H1 (cell line): ENCODE measurements around the gene LRRFIP1. TPM values are rescaled to one million over a fixed set of nuclear protein-coding genes. Genes with fewer than 3 reads are reported as not detected.

Experiments used
- CTCF ChIA-PET: fragments of 300-600 bp; sonication (Branson Sonifier 250); formaldehyde crosslinking; loops from one replicate; lab custom pipeline; 2021; ENCODE audit not compliant: partially characterized antibody; lab: Charles Lee
- POLR2A ChIA-PET: fragments of 300-600 bp; sonication (Branson Sonifier 250); formaldehyde crosslinking; loops from one replicate; lab custom pipeline; 2021; ENCODE audit warnings: inconsistent platforms; ENCODE audit not compliant: partially characterized antibody; lab: Charles Lee
- DNase-seq, 2 experiments: peaks; one replicate each; pipeline versions ENCODE4 v3.0.0 to v3.0.0-alpha.2; 2010 to 2022; ENCODE audit warnings: low spot score in 2 of 2, low read depth in 1 of 2, mixed read lengths in 1 of 2
- FAIRE-seq: peaks from 2 replicates; lab custom pipeline; 2011; peaks lifted over from hg19 to GRCh38; lab: Jason Lieb, UNC
- H2AFZ ChIP-seq: 2 replicates; pipeline ENCODE4 v1.8.1; 2012; ENCODE audit warnings: low read length, inconsistent platforms
- H2AK5ac ChIP-seq: 2 replicates; pipeline ENCODE4 v1.6.1; 2013; ENCODE audit warnings: low read depth, low read length
- H2BK120ac ChIP-seq: replicated peaks from 2 replicates; pipeline ENCODE3; 2013; ENCODE audit warnings: low read depth, low read length, inconsistent platforms
- H2BK12ac ChIP-seq: 2 replicates; pipeline ENCODE4 v1.6.1; 2013; ENCODE audit warnings: low read depth, low read length
- H2BK15ac ChIP-seq: 2 replicates; pipeline ENCODE4 v1.6.1; 2013; ENCODE audit warnings: low read length
- H2BK20ac ChIP-seq: 2 replicates; pipeline ENCODE4 v1.6.1; 2013; ENCODE audit warnings: low read length
- H2BK5ac ChIP-seq: 2 replicates; pipeline ENCODE4 v1.6.1; 2013; ENCODE audit warnings: low read depth, low read length
- H3K14ac ChIP-seq: 2 replicates; pipeline ENCODE4 v1.6.1; 2013; ENCODE audit warnings: inconsistent platforms; ENCODE audit not compliant: insufficient read length
- H3K18ac ChIP-seq: 2 replicates; pipeline ENCODE4 v1.6.1; 2013; ENCODE audit warnings: low read length; ENCODE audit errors: extremely low read depth
- H3K23ac ChIP-seq: 2 replicates; pipeline ENCODE4 v1.6.1; 2013; ENCODE audit warnings: inconsistent platforms; ENCODE audit not compliant: insufficient read length
- H3K23me2 ChIP-seq: 2 replicates; pipeline ENCODE4 v1.6.1; 2013; ENCODE audit warnings: low read depth, low read length
- H3K27ac ChIP-seq: 2 replicates; pipeline ENCODE4 v1.6.1; 2011; ENCODE audit warnings: low read depth, low read length, inconsistent platforms
- H3K27me3 ChIP-seq, 4 experiments: replicated peaks in 1 of 4; 1 replicate in 1 of 4; 2 replicates in 3 of 4; pipeline versions ENCODE4 v1.6.1 to v1.8.1; 2011 to 2013; ENCODE audit warnings: low read length in 3 of 4, mild to moderate bottlenecking in 3 of 4, inconsistent platforms in 2 of 4, mixed read lengths in 2 of 4, moderate library complexity in 1 of 4; ENCODE audit not compliant: control insufficient read depth in 3 of 4, insufficient read depth in 3 of 4; ENCODE audit errors: extremely low read depth in 1 of 4
- H3K36me3 ChIP-seq, 4 experiments: 2 replicates each; pipeline versions ENCODE4 v1.6.1 to v1.8.1; 2011 to 2013; ENCODE audit warnings: mild to moderate bottlenecking in 4 of 4, low read length in 3 of 4, moderate library complexity in 2 of 4, control low read depth in 1 of 4, inconsistent platforms in 1 of 4; ENCODE audit not compliant: insufficient read depth in 4 of 4, control insufficient read depth in 2 of 4
- H3K4ac ChIP-seq: replicated peaks from 2 replicates; pipeline ENCODE3; 2013; ENCODE audit warnings: low read length, low read depth, mixed read lengths, inconsistent platforms; ENCODE audit not compliant: insufficient read length
- H3K4me1 ChIP-seq, 4 experiments: replicated peaks in 1 of 4; 1 replicate in 1 of 4; 2 replicates in 3 of 4; pipeline versions ENCODE4 v1.6.1 to v1.8.1; 2011 to 2013; ENCODE audit warnings: low read length in 3 of 4, inconsistent platforms in 2 of 4, mixed read lengths in 1 of 4; ENCODE audit not compliant: insufficient read depth in 4 of 4, control insufficient read depth in 3 of 4
- H3K4me2 ChIP-seq, 2 experiments: 2 replicates each; pipeline versions ENCODE4 v1.6.1 to v1.8.1; 2011 to 2013; ENCODE audit warnings: low read depth in 2 of 2, low read length in 2 of 2, control low read depth in 1 of 2, inconsistent platforms in 1 of 2, mild to moderate bottlenecking in 1 of 2; ENCODE audit not compliant: insufficient read depth in 1 of 2
- H3K4me3 ChIP-seq, 4 experiments: fragments of 200-600, 300-600 bp in 1 of 4; sonication (generic), shearing (Covaris generic), sonication (Bioruptor Twin) in 1 of 4; 2 replicates each; pipeline versions ENCODE4 v1.5.1 to v1.8.1; 2011 to 2016; ENCODE audit warnings: low read length in 4 of 4, low read depth in 3 of 4, control low read depth in 2 of 4, inconsistent platforms in 2 of 4, mild to moderate bottlenecking in 2 of 4, mixed read lengths in 1 of 4, moderate library complexity in 1 of 4; ENCODE audit not compliant: insufficient read depth in 2 of 4; ENCODE audit errors: extremely low read depth in 1 of 4
- H3K56ac ChIP-seq: replicated peaks from 2 replicates; pipeline ENCODE3; 2013; ENCODE audit warnings: low read depth, mild to moderate bottlenecking, mixed read lengths, low read length, inconsistent platforms; ENCODE audit not compliant: insufficient read length
- H3K79me1 ChIP-seq: 2 replicates; pipeline ENCODE4 v1.6.1; 2013; ENCODE audit warnings: low read depth, low read length, control low read depth
- H3K79me2 ChIP-seq, 2 experiments: 2 replicates each; pipeline versions ENCODE4 v1.6.1 to v1.8.1; 2012 to 2013; ENCODE audit warnings: low read length in 2 of 2, mild to moderate bottlenecking in 2 of 2, inconsistent platforms in 1 of 2; ENCODE audit not compliant: insufficient read depth in 2 of 2, control insufficient read depth in 1 of 2
- H3K9ac ChIP-seq, 4 experiments: replicated peaks in 1 of 4; 1 replicate in 1 of 4; 2 replicates in 3 of 4; pipeline versions ENCODE4 v1.6.1 to v1.8.1; 2011 to 2013; ENCODE audit warnings: low read depth in 3 of 4, low read length in 3 of 4, control low read depth in 2 of 4, mild to moderate bottlenecking in 2 of 4, moderate library complexity in 2 of 4, inconsistent platforms in 1 of 4; ENCODE audit errors: extremely low read depth in 1 of 4
- H3K9me3 ChIP-seq, 2 experiments: 2 replicates each; pipeline versions ENCODE4 v1.6.1 to v1.8.1; 2012 to 2013; ENCODE audit warnings: mild to moderate bottlenecking in 2 of 2, moderate library complexity in 2 of 2, control low read depth in 1 of 2, inconsistent platforms in 1 of 2, low read depth in 1 of 2, low read length in 1 of 2, mixed read lengths in 1 of 2; ENCODE audit not compliant: insufficient read depth in 2 of 2
- H4K20me1 ChIP-seq, 2 experiments: replicated peaks in 1 of 2; 2 replicates each; pipeline versions ENCODE3 to v1.8.1; 2011 to 2013; ENCODE audit warnings: inconsistent platforms in 2 of 2, low read length in 2 of 2, mild to moderate bottlenecking in 1 of 2; ENCODE audit not compliant: insufficient read depth in 2 of 2, control insufficient read depth in 1 of 2
- H4K5ac ChIP-seq: 2 replicates; pipeline ENCODE4 v1.6.1; 2013; ENCODE audit warnings: low read length, low read depth, mixed read lengths, inconsistent platforms; ENCODE audit not compliant: insufficient read length
- H4K8ac ChIP-seq: 2 replicates; pipeline ENCODE4 v1.8.0; 2013; ENCODE audit warnings: mild to moderate bottlenecking, moderate library complexity, low read length, inconsistent platforms; ENCODE audit not compliant: insufficient read depth; ENCODE audit errors: extremely low read depth
- H4K91ac ChIP-seq: replicated peaks from 2 replicates; pipeline ENCODE3; 2013; ENCODE audit warnings: low read length, mixed read lengths, inconsistent platforms; ENCODE audit not compliant: insufficient read length
- ASH2L ChIP-seq: fragments of 200-600, 300-600 bp; sonication (generic); IDR thresholded peaks from one replicate; pipeline ENCODE4 v1.7.1; 2017; ENCODE audit warnings: low read length
- CTBP2 ChIP-seq: IDR thresholded peaks from 2 replicates; pipeline ENCODE4 v1.7.0; 2011; ENCODE audit warnings: borderline replicate concordance, mild to moderate bottlenecking, moderate library complexity, mixed read lengths, low read length; ENCODE audit not compliant: insufficient read depth, insufficient read length
- EGR1 ChIP-seq: IDR thresholded peaks from 2 replicates; pipeline ENCODE4 v1.6.1; 2011; ENCODE audit warnings: low read depth, low read length, borderline replicate concordance
- EP300 ChIP-seq, 2 experiments: IDR thresholded peaks; 1 replicate in 1 of 2; 2 replicates in 1 of 2; pipeline ENCODE4 v1.6.1; 2011 to 2012; ENCODE audit warnings: low read depth in 2 of 2, low read length in 2 of 2, mild to moderate bottlenecking in 2 of 2, borderline replicate concordance in 1 of 2, inconsistent platforms in 1 of 2, moderate library complexity in 1 of 2
- HDAC6 ChIP-seq: IDR thresholded peaks from one replicate; pipeline ENCODE4 v1.7.1; 2012; ENCODE audit warnings: low read depth, mild to moderate bottlenecking, inconsistent platforms, low read length, moderate library complexity
- KDM4A ChIP-seq: IDR thresholded peaks from one replicate; pipeline ENCODE4 v1.7.1; 2012; ENCODE audit warnings: low read depth, mild to moderate bottlenecking, moderate library complexity, low read length, inconsistent platforms; ENCODE audit not compliant: severe bottlenecking
- NRF1 ChIP-seq: IDR thresholded peaks from 2 replicates; pipeline ENCODE4 v1.6.1; 2011; ENCODE audit warnings: mild to moderate bottlenecking, low read depth, low read length, improper control_type of control experiment
- PHF8 ChIP-seq: fragments of 200-600 bp; sonication (generic); conservative IDR thresholded peaks from 2 replicates; pipeline ENCODE4 v1.7.1; 2012; ENCODE audit warnings: low read depth, mild to moderate bottlenecking, inconsistent platforms, low read length, moderate library complexity
- RAD21 ChIP-seq, 2 experiments: IDR thresholded peaks in 1 of 2; conservative IDR thresholded peaks in 1 of 2; 2 replicates each; pipeline ENCODE4 v1.6.1; 2011; ENCODE audit warnings: low read depth in 2 of 2, low read length in 2 of 2, improper control_type of control experiment in 1 of 2, inconsistent platforms in 1 of 2, mild to moderate bottlenecking in 1 of 2, moderate library complexity in 1 of 2
- RBBP5 ChIP-seq: IDR thresholded peaks from 2 replicates; pipeline ENCODE4 v1.7.1; 2012; ENCODE audit warnings: low read depth, mild to moderate bottlenecking, inconsistent platforms, low read length, moderate library complexity, borderline replicate concordance
- RNF2 ChIP-seq: fragments of 200-900, 300-1000 bp; sonication (generic); IDR thresholded peaks from 2 replicates; pipeline ENCODE4 v1.7.1; 2016; ENCODE audit warnings: borderline replicate concordance, low read depth, mild to moderate bottlenecking, antibody characterized with exemption, low read length; ENCODE audit not compliant: poor library complexity, severe bottlenecking; ENCODE audit errors: missing control alignments
- RXRA ChIP-seq: IDR thresholded peaks from 2 replicates; pipeline ENCODE4 v1.6.1; 2011; ENCODE audit warnings: low read depth, mild to moderate bottlenecking, low read length, moderate library complexity; ENCODE audit not compliant: insufficient read depth
- WGBS, 2 experiments: shearing (Covaris generic) in 1 of 2; methylation state at CpG; one replicate each; pipeline versions ENCODE4 v1.1.6 to v1.1.7; 2013 to 2015; ENCODE audit warnings: low lambda C conversion rate in 2 of 2, mixed read lengths in 2 of 2, inconsistent platforms in 1 of 2, low coverage in 1 of 2, missing lambda C conversion rate in 1 of 2; ENCODE audit not compliant: insufficient replicate concordance in 2 of 2, insufficient coverage in 1 of 2, insufficient read length in 1 of 2; ENCODE audit errors: extremely low coverage in 1 of 2, missing lambda C conversion rate in 1 of 2; 5-methylcytosine and 5-hydroxymethylcytosine counted together
- polyA plus RNA-seq, 7 experiments: library from polyadenylated mRNA; depleted of rRNA in 3 of 7; stranded (reverse) in 5 of 7; unstranded in 2 of 7; fragments of >200 nt in 5 of 7; fragments of 200-250 nt in 2 of 7; gene quantifications; 1 replicate in 5 of 7; 2 replicates in 1 of 7; 4 replicates in 1 of 7; pipeline versions ENCODE4 v1.2.1 to v1.2.3, GENCODE V29; 2011 to 2013; ENCODE audit warnings: missing spikeins in 2 of 7, mixed read lengths in 2 of 7
- total RNA-seq: library from RNA; stranded (reverse); fragmentation: NEBNext Ultra II Directional; extraction: Animal tissue kit (Norgen Biotek cat#: 25700); gene quantifications from 2 replicates; pipeline ENCODE4 v1.2.1, GENCODE V29; 2021

The LRRFIP1 gene
- total and polyA plus RNA-seq, 2 of the 8 experiments (the other 6 are each of a cell fraction or from before 2014, with no cell fraction given): 12.1 to 75.8 TPM

GRCh38 chr2:237604960-237605359 is 22.4 kb upstream of the LRRFIP1 start:
- Histone ChIP-seq H4K8ac (no peak overlapping the region; the same call in 1 of the 2 replicates), H2BK5ac (no peak overlapping the region), H3K27me3 (no peaks in the 10 kb centered on the region), H3K4ac (no peak overlapping the region), H3K79me2 (no peaks in the 10 kb centered on the region), H3K4me3 (no peak overlapping the region), H3K14ac (no peak overlapping the region), H3K18ac (no peak overlapping the region), H2AFZ (no peak overlapping the region), H4K91ac (no peak overlapping the region), H3K4me2 (no peak overlapping the region), H3K9me3 (peaks cover 10 to 16% of the 10 kb centered on the region in 2 experiments; a peak in 3 of 4 replicates), H3K23ac (no peak overlapping the region), H3K23me2 (no peaks in the 10 kb centered on the region), H3K79me1 (no peaks in the 10 kb centered on the region), H3K27ac (no peak overlapping the region), H2BK15ac (no peak overlapping the region), H3K9ac (no peak overlapping the region), H3K4me1 (peaks cover 0 to 14% (median 4%) of the 10 kb centered on the region in 4 experiments; a peak in 4 of 7 replicates), H2BK20ac (no peak overlapping the region), H3K56ac (no peak overlapping the region), H2BK12ac (no peak overlapping the region; the same call in 1 of the 2 replicates), H2BK120ac (no peak overlapping the region), H2AK5ac (no peak overlapping the region; the same call in 1 of the 2 replicates), H3K36me3 (no peaks in the 10 kb centered on the region), H4K5ac (no peak overlapping the region), H4K20me1 (no peaks in the 10 kb centered on the region)
- 93% methylated on average over 8 of the region's 9 CpGs; no CpG with 5 or more reads in 1 of the 2 experiments for WGBS, 2 experiments
- ChIA-PET CTCF (interaction anchor here (0.6 to 8.8 kb wide), 11 partner anchors 9 to 141 kb away, joined by 3 to 63 read pairs (median 4); partner anchors contain the start of gene RAB17), POLR2A (interaction anchor here (0.8 to 2.5 kb wide), 3 partner anchors 10 to 24 kb away, joined by 3 to 17 read pairs (median 10); no protein-coding TSS in a partner anchor)
- no peak for FAIRE-seq
- no peak for DNase-seq
- no peak for TF ChIP-seq EP300 (IDR thresholded peaks at IDR 0.05; ENCODE audit: borderline replicate concordance in 1 of 2, low read depth in 2 of 2, low read length in 2 of 2)
- TF ChIP-seq NRF1: no peak
- no peak for TF ChIP-seq EGR1
- no peak for TF ChIP-seq RNF2
- TF ChIP-seq KDM4A: no peak
- TF ChIP-seq RXRA: no peak
- TF ChIP-seq ASH2L: no peak
- peak; percentile 54 to 67 for TF ChIP-seq RAD21 (IDR thresholded peaks at IDR 0.05 in 1 of 2, conservative IDR thresholded peaks at IDR 0.05 in 1 of 2; ENCODE audit: low read depth in 2 of 2, low read length in 2 of 2)
- TF ChIP-seq RBBP5: no peak
- no peak for TF ChIP-seq PHF8
- no peak for TF ChIP-seq CTBP2
- no peak for TF ChIP-seq HDAC6
